Measurements from ENCODE around the gene ZNF79. TPM values are rescaled to one million over a fixed set of nuclear protein-coding genes. Genes with fewer than 3 reads are reported as not detected.

The ZNF79 gene
- total and polyA plus RNA-seq, 3 experiments from 2014 or later: 6.8 to 19.7 (median 19.1) TPM

DNA sequence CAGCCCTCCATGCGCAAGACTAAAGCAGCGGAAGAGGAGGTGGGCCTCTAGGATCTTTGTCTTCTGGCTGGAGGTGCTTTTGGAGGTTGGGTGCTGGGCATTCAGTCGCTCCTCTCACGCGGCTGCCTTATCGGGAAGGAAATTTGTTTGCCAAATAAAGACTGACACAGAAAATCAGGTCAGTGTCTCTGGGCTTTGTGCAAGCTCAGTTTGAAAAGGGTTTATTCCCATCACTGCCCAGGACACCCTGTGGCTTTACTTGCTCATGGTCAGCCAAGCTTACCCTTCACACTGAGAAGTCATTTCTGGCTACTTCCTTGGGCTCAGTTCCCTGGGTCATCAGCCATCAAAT is 16.7 kb upstream of the ZNF79 start:
- H3K9me3 Mint-ChIP-seq: no peaks in the 10 kb centered on the region
- ChIA-PET POLR2A (interaction anchor here (0.6 kb wide), 1 partner anchor 748 kb away, joined by 3 read pairs; no protein-coding TSS in a partner anchor), CTCF (interaction anchor here (1.8 kb wide), 1 partner anchor 11 kb away, joined by 6 read pairs; the partner anchor contains the start of gene SLC2A8)

DNA sequence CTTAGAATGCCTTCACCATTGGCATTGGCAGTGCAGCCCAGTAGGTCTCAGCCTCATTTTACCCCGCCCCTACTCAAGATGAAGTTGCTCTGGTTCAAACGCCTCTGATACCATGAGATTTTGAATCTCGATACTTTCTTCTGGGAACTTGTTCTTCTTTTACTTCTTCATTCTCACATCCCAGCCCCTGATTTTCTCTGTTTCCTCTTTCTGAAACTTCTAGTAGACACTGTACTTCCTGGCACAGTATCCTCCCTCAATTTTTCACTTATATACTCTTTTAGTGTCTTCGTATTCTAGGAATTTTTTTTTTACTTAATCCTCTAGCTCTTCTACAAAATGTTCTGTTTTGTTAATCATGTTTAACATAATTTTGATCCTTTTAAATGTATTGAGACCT is 13.1 kb upstream of the ZNF79 start:
- Histone ChIP-seq H3K4me3 (ENCODE audit: low read length) (no peak overlapping the region), H3K36me3 (ENCODE audit: insufficient read depth, low read length) (no peaks in the 10 kb centered on the region), H3K4me1 (ENCODE audit: insufficient read depth, low read length) (no peaks in the 10 kb centered on the region), H3K9me3 (ENCODE audit: low read length) (no peaks in the 10 kb centered on the region), H3K27me3 (ENCODE audit: insufficient read depth, low read length, poor library complexity, severe bottlenecking) (no peaks in the 10 kb centered on the region), H3K27ac (ENCODE audit: low read depth, low read length) (no peak overlapping the region)
- DNase-seq: no peak
- Mint-ChIP-seq H3K27ac (no peak overlapping the region), H3K9me3 (no peaks in the 10 kb centered on the region), H3K4me3 (no peak overlapping the region), H3K4me1 (no peaks in the 10 kb centered on the region), H3K27me3 (peaks cover 7 to 42% of the 10 kb centered on the region in 2 donors), H3K36me3 (no peaks in the 10 kb centered on the region)
- ChIA-PET POLR2A (no interaction called here), CTCF (no interaction called here)

More for the DNA sequence above, 16.7 kb upstream of the ZNF79 start:
- Mint-ChIP-seq H3K4me1 (no peaks in the 10 kb centered on the region), H3K36me3 (no peaks in the 10 kb centered on the region), H3K27ac (no peak overlapping the region), H3K4me3 (no peak overlapping the region), H3K27me3 (peaks cover 10 to 27% of the 10 kb centered on the region in 2 donors)
- no peak overlapping the region for H3K27ac ChIP-seq (ENCODE audit: low read depth, low read length)
- no peaks in the 10 kb centered on the region for H3K36me3 ChIP-seq (ENCODE audit: insufficient read depth, low read length)
- H3K9me3 ChIP-seq (ENCODE audit: low read length): no peaks in the 10 kb centered on the region
- no peaks in the 10 kb centered on the region for H3K4me1 ChIP-seq (ENCODE audit: insufficient read depth, low read length)
- no peak for DNase-seq
- H3K4me3 ChIP-seq (ENCODE audit: low read length): no peak overlapping the region
- H3K27me3 ChIP-seq (ENCODE audit: insufficient read depth, low read length, poor library complexity, severe bottlenecking): no peaks in the 10 kb centered on the region

DNA sequence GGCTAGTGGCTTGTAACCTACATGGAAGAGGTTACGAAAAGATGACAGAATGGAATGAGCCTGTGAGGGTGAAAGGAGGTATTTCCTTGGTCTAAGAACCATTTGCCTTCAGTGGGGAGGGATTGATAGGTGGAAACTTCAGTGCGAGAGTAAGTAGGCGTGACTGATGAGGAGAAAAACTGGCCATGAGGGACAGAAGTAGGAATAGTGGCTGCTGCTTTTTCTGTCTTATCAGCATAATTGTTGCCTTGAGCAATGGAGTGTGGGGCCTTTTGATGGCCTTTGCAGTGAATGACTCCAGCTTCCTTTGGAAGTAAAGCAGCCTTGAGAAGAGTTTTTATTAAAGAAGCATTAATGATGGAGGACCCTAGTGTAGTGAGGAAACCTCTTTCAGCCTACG is 9.0 kb upstream of the ZNF79 start:
- Mint-ChIP-seq H3K4me3 (no peak overlapping the region), H3K9me3 (no peaks in the 10 kb centered on the region), H3K4me1 (peaks cover 0 to 2% (median 0%) of the 10 kb centered on the region in 3 donors), H3K27ac (no peak overlapping the region), H3K27me3 (peaks cover 4 to 31% of the 10 kb centered on the region in 2 donors), H3K36me3 (no peaks in the 10 kb centered on the region)
- CTCF ChIA-PET: interaction anchor here (0.9 kb wide), 1 partner anchor 201 kb away, joined by 3 read pairs; no protein-coding TSS in a partner anchor
- DNase-seq: no peak
- Histone ChIP-seq H3K36me3 (ENCODE audit: insufficient read depth, low read length) (no peaks in the 10 kb centered on the region), H3K4me3 (ENCODE audit: low read length) (no peak overlapping the region), H3K4me1 (ENCODE audit: insufficient read depth, low read length) (no peaks in the 10 kb centered on the region), H3K27ac (ENCODE audit: low read depth, low read length) (no peak overlapping the region), H3K27me3 (ENCODE audit: insufficient read depth, low read length, poor library complexity, severe bottlenecking) (no peaks in the 10 kb centered on the region), H3K9me3 (ENCODE audit: low read length) (no peaks in the 10 kb centered on the region)
- POLR2A ChIA-PET: no interaction called here

DNA sequence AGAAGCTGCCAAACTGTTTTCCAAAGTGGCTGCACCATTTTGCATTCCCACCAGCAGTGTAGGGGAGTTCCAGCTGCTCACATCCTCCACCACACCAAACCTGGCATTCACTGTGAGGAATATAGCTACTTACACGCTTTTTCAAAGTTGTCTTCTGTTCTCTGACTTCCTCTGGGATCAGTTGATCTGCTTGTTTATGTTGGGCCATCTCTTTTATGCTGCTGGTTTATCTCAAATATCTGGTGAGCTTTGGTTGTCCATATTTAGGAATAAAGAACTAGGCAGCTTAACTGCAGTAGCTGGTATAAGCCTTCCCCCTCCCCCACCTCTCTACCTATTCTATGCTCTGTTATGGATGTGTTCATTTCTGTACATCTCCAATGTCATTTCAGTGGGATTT is 8.5 kb upstream of the ZNF79 start:
- H3K27ac Mint-ChIP-seq: peak overlapping the region in 1 of 8 donors; percentile 74
- no peaks in the 10 kb centered on the region for H3K36me3 Mint-ChIP-seq
- no peak overlapping the region for H3K27ac ChIP-seq (ENCODE audit: low read depth, low read length)
- CTCF ChIA-PET: interaction anchor here (0.9 kb wide), 1 partner anchor 201 kb away, joined by 3 read pairs; no protein-coding TSS in a partner anchor
- no peaks in the 10 kb centered on the region for H3K36me3 ChIP-seq (ENCODE audit: insufficient read depth, low read length)
- H3K4me1 ChIP-seq (ENCODE audit: insufficient read depth, low read length): no peaks in the 10 kb centered on the region
- no peak overlapping the region for H3K4me3 ChIP-seq (ENCODE audit: low read length)
- DNase-seq: no peak
- H3K27me3 ChIP-seq (ENCODE audit: insufficient read depth, low read length, poor library complexity, severe bottlenecking): no peaks in the 10 kb centered on the region
- H3K4me1 Mint-ChIP-seq: peaks cover 0 to 2% (median 0%) of the 10 kb centered on the region in 3 donors
- no peak overlapping the region for H3K4me3 Mint-ChIP-seq
- POLR2A ChIA-PET: no interaction called here
- no peaks in the 10 kb centered on the region for H3K9me3 Mint-ChIP-seq
- H3K9me3 ChIP-seq (ENCODE audit: low read length): no peaks in the 10 kb centered on the region
- peaks cover 4 to 31% of the 10 kb centered on the region in 2 donors for H3K27me3 Mint-ChIP-seq

DNA sequence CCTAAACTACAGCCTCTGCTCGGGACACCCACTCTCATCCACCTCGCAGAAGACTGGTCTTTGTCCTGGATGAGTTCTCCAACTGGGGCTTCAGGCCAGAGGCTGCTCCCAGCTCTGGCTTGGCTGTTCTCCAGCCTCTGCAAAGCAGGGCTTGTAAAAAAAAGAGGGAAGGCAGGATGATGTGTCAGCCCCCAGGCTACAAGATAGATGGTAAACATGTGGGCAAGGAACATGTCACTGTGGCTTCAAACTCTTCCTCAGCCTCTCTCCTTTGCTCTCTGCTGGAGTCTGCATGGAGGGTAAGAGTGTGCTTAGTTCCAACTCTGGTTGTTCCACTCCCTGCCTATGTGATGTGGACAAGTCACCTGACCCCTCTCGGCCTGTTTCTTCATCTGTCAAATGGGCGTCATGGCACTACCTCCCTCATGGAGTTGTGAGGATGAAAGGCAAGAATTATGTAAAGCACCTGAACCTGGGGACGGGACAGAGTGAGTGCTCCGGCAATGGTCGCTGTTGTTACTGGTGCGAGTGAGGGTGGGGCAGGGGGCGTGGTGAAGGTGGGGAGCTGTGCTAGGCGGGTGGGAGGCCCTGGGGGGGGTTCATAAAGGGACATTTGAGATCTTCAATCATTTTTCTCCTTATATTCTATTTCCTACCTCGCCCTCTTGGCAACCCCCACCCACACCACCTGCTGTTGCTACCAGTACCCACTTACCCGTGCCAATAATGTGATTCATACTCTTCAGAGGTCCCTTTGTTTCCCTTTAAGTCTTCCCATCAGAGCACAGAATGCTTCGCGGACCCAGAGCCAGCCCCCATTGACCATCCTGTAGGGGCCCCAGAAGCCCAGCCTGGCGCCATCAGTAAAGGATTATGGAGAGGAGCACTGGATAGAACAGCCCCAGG is 6.8 kb upstream of the ZNF79 start:
- no peaks in the 10 kb centered on the region for H3K9me3 ChIP-seq (ENCODE audit: low read length)
- no peak overlapping the region for H3K27ac ChIP-seq (ENCODE audit: low read depth, low read length)
- no peaks in the 10 kb centered on the region for H3K36me3 ChIP-seq (ENCODE audit: insufficient read depth, low read length)
- no peak for DNase-seq
- no peak overlapping the region for H3K27ac Mint-ChIP-seq
- no peaks in the 10 kb centered on the region for H3K36me3 Mint-ChIP-seq
- peak overlapping the region in 1 of 7 donors; percentile 32 for H3K4me3 Mint-ChIP-seq
- H3K27me3 Mint-ChIP-seq: peaks cover 2 to 19% of the 10 kb centered on the region in 2 donors
- POLR2A ChIA-PET: no interaction called here
- H3K9me3 Mint-ChIP-seq: no peaks in the 10 kb centered on the region
- H3K4me1 ChIP-seq (ENCODE audit: insufficient read depth, low read length): no peaks in the 10 kb centered on the region
- CTCF ChIA-PET: interaction anchor here (1.4 to 1.8 kb wide), 2 partner anchors 18 to 203 kb away, joined by 4 to 6 read pairs; no protein-coding TSS in a partner anchor
- H3K4me1 Mint-ChIP-seq: peaks cover 0 to 2% (median 0%) of the 10 kb centered on the region in 3 donors
- no peaks in the 10 kb centered on the region for H3K27me3 ChIP-seq (ENCODE audit: insufficient read depth, low read length, poor library complexity, severe bottlenecking)
- H3K4me3 ChIP-seq (ENCODE audit: low read length): no peak overlapping the region

DNA sequence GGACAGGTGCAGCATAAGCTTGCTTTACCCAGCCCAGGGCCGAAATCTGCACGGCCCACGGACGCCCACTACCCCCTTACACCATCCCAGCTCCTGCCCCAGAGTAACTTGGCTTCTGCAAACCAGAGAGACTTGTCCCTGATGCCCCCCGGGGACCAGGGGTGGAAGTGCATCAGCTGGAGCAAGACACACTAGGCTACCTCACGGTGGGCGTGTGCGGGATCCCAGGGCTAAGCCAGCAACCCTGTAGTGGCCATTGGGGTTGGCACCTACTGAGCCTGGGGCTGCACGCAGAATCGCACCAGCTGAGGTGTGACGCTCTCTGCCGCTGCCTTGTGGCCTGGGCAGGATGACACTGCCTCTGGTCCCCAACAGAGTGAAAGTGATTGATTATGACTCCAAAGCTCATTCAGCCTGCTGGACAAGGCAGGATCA is 6.1 kb upstream of the ZNF79 start:
- no peak overlapping the region for H3K27ac ChIP-seq (ENCODE audit: low read depth, low read length)
- no peaks in the 10 kb centered on the region for H3K9me3 ChIP-seq (ENCODE audit: low read length)
- no peaks in the 10 kb centered on the region for H3K36me3 ChIP-seq (ENCODE audit: insufficient read depth, low read length)
- peaks cover 4 to 7% (median 4%) of the 10 kb centered on the region in 3 donors for H3K4me1 Mint-ChIP-seq
- no peak overlapping the region for H3K4me3 ChIP-seq (ENCODE audit: low read length)
- H3K9me3 Mint-ChIP-seq: no peaks in the 10 kb centered on the region
- H3K4me3 Mint-ChIP-seq: peak overlapping the region in 1 of 7 donors; percentile 65
- peak; percentile 13 to 66 (median 35) for DNase-seq
- H3K36me3 Mint-ChIP-seq: no peaks in the 10 kb centered on the region
- ChIA-PET POLR2A (no interaction called here), CTCF (interaction anchor here (1.8 kb wide), 1 partner anchor 203 kb away, joined by 6 read pairs; no protein-coding TSS in a partner anchor)
- no peaks in the 10 kb centered on the region for H3K27me3 ChIP-seq (ENCODE audit: insufficient read depth, low read length, poor library complexity, severe bottlenecking)
- H3K4me1 ChIP-seq (ENCODE audit: insufficient read depth, low read length): peaks cover 6% of the 10 kb centered on the region
- H3K27me3 Mint-ChIP-seq: peaks cover 2 to 14% of the 10 kb centered on the region in 2 donors
- no peak overlapping the region for H3K27ac Mint-ChIP-seq

DNA sequence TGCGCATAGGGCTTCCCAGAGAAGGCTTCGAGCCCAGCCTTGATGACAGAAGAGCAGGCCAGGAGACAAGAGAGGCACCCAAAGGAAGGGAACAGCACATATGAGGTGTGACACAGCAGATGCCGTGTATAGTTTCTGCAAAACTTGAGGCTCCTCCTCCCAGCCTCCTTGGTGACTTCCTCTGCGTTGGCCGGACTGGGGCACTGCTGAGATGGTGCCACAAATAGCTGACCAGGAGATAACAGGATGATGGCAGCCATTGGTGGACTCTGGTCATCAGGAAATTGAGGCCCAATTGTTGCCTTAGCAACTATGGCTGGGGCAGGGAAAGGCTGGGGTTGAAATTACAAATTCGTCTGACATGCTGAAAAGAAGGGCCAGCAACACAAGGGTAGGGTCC is 4.8 kb upstream of the ZNF79 start:
- POLR2A ChIA-PET: no interaction called here
- Mint-ChIP-seq H3K27ac (no peak overlapping the region), H3K9me3 (no peaks in the 10 kb centered on the region), H3K36me3 (peaks cover 0 to 6% (median 0%) of the 10 kb centered on the region in 3 donors), H3K27me3 (peaks cover 0 to 7% of the 10 kb centered on the region in 2 donors), H3K4me1 (peaks cover 16 to 20% (median 16%) of the 10 kb centered on the region in 3 donors), H3K4me3 (no peak overlapping the region)
- Histone ChIP-seq H3K4me3 (ENCODE audit: low read length) (no peak overlapping the region), H3K27ac (ENCODE audit: low read depth, low read length) (no peak overlapping the region), H3K36me3 (ENCODE audit: insufficient read depth, low read length) (no peaks in the 10 kb centered on the region), H3K9me3 (ENCODE audit: low read length) (no peaks in the 10 kb centered on the region), H3K4me1 (ENCODE audit: insufficient read depth, low read length) (peaks cover 12% of the 10 kb centered on the region), H3K27me3 (ENCODE audit: insufficient read depth, low read length, poor library complexity, severe bottlenecking) (no peaks in the 10 kb centered on the region)
- CTCF ChIA-PET: interaction anchor here (0.7 to 1.8 kb wide), 2 partner anchors 205 to 502 kb away, joined by 3 to 6 read pairs; no protein-coding TSS in a partner anchor
- DNase-seq: no peak

DNA sequence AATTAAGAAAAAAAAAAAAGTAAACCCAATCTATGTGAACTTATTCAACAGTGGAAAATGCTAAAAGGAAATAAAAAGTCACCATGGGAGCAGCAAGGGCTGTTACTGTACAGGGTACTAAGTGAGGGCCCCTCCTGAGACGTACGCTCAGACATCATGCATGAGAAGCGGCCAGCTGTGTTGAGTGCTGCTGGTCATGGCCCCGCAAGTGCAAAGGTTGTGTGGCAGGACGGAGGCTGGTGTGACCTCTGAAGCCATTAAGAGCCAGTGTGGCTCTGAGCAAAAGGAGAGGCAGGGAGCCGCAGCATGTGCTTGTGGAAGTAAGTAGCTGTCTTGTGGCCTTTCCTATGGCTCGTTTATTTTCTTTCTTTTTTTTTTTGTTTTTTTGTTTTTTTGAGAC is 3.1 kb upstream of the ZNF79 start:
- Mint-ChIP-seq H3K27ac (peak overlapping the region in 1 of 8 donors; percentile 46), H3K36me3 (peaks cover 0 to 8% (median 0%) of the 10 kb centered on the region in 3 donors), H3K27me3 (no peaks in the 10 kb centered on the region), H3K9me3 (no peaks in the 10 kb centered on the region), H3K4me1 (peaks cover 30 to 37% (median 33%) of the 10 kb centered on the region in 3 donors), H3K4me3 (no peak overlapping the region)
- Histone ChIP-seq H3K36me3 (ENCODE audit: insufficient read depth, low read length) (no peaks in the 10 kb centered on the region), H3K4me1 (ENCODE audit: insufficient read depth, low read length) (peaks cover 25% of the 10 kb centered on the region), H3K9me3 (ENCODE audit: low read length) (no peaks in the 10 kb centered on the region), H3K4me3 (ENCODE audit: low read length) (no peak overlapping the region), H3K27me3 (ENCODE audit: insufficient read depth, low read length, poor library complexity, severe bottlenecking) (no peaks in the 10 kb centered on the region), H3K27ac (ENCODE audit: low read depth, low read length) (no peak overlapping the region)
- DNase-seq: no peak
- ChIA-PET POLR2A (interaction anchor here (0.7 kb wide), 1 partner anchor 196 kb away, joined by 5 read pairs; no protein-coding TSS in a partner anchor), CTCF (interaction anchor here (1.0 kb wide), 1 partner anchor 12 kb away, joined by 3 read pairs; no protein-coding TSS in a partner anchor)
